Chondrocyte (in vitro differentiated cells): ENCODE results near the gene AFAP1L2. TPM values are rescaled to one million over a fixed set of nuclear protein-coding genes. Genes with fewer than 3 reads are reported as not detected.

ENCODE experiments used
- DNase-seq: peaks from one replicate; pipeline ENCODE4 v3.0.0; 2021; ENCODE audit warnings: mixed read lengths, low spot score
- H3K27ac Mint-ChIP-seq: one replicate; pipeline ENCODE4 v1.8.0; 2021; ENCODE audit warnings: mild to moderate bottlenecking, moderate library complexity, mixed read lengths; ENCODE audit not compliant: unreplicated experiment
- H3K27me3 Mint-ChIP-seq: 2 replicates; pipeline ENCODE4 v1.8.0; 2021; ENCODE audit warnings: low read depth, mixed read lengths
- H3K36me3 Mint-ChIP-seq: 2 replicates; pipeline ENCODE4 v1.8.0; 2021; ENCODE audit warnings: low read depth, mixed read lengths
- H3K4me1 Mint-ChIP-seq: 2 replicates; pipeline ENCODE4 v1.8.0; 2021; ENCODE audit warnings: low read depth, mild to moderate bottlenecking, mixed read lengths
- H3K4me3 Mint-ChIP-seq: one replicate; pipeline ENCODE4 v1.8.0; 2021; ENCODE audit warnings: mild to moderate bottlenecking, moderate library complexity, mixed read lengths; ENCODE audit not compliant: unreplicated experiment
- H3K9me3 Mint-ChIP-seq: 2 replicates; pipeline ENCODE4 v1.8.0; 2021; ENCODE audit warnings: low read depth, mixed read lengths
- CTCF ChIP-seq: fragments of 200-600 bp; sonication (generic); IDR thresholded peaks from 2 replicates; pipeline ENCODE4 v1.5.0; 2021; ENCODE audit warnings: antibody characterized with exemption, mild to moderate bottlenecking, moderate library complexity
- total RNA-seq: library from RNA; stranded (reverse); gene quantifications from 3 replicates; pipeline ENCODE4 v1.2.1, GENCODE V29; 2021

AFAP1L2 gene
- total RNA-seq, 1 donor from 2014 or later = 2.9 TPM

GRCh38 chr10:114283535-114284234 lies 120.6 kb downstream of the AFAP1L2 start:
- no peak for DNase-seq
- H3K27ac Mint-ChIP-seq = no peak overlapping the region
- H3K9me3 Mint-ChIP-seq = no peaks in the 10 kb centered on the region
- no peak overlapping the region for H3K4me3 Mint-ChIP-seq
- H3K4me1 Mint-ChIP-seq = no peaks in the 10 kb centered on the region
- H3K27me3 Mint-ChIP-seq = peaks cover 2% of the 10 kb centered on the region
- H3K36me3 Mint-ChIP-seq = no peaks in the 10 kb centered on the region
- TF ChIP-seq CTCF = no peak

- Mint-ChIP-seq H3K9me3 (no peaks in the 10 kb centered on the region), H3K4me3 (no peak overlapping the region), H3K27ac (no peak overlapping the region), H3K27me3 (peaks cover 7% of the 10 kb centered on the region), H3K36me3 (no peaks in the 10 kb centered on the region), H3K4me1 (no peaks in the 10 kb centered on the region)
- peak; percentile 51 for DNase-seq
- TF ChIP-seq CTCF = no peak
Measured at GRCh38 chr10:114283091-114283490, 121.2 kb downstream of the AFAP1L2 start.

- TF ChIP-seq CTCF = no peak
- Mint-ChIP-seq H3K27me3 (peaks cover 7% of the 10 kb centered on the region), H3K4me3 (no peak overlapping the region), H3K4me1 (no peaks in the 10 kb centered on the region), H3K36me3 (no peaks in the 10 kb centered on the region), H3K27ac (no peak overlapping the region), H3K9me3 (no peaks in the 10 kb centered on the region)
- no peak for DNase-seq
Measured at GRCh38 chr10:114282526-114282925, 121.8 kb downstream of the AFAP1L2 start.

- H3K4me1 Mint-ChIP-seq = no peaks in the 10 kb centered on the region
- H3K27me3 Mint-ChIP-seq = peaks cover 7% of the 10 kb centered on the region
- H3K4me3 Mint-ChIP-seq = no peak overlapping the region
- H3K9me3 Mint-ChIP-seq = no peaks in the 10 kb centered on the region
- H3K36me3 Mint-ChIP-seq = no peaks in the 10 kb centered on the region
- DNase-seq = no peak
- TF ChIP-seq CTCF = no peak
- no peak overlapping the region for H3K27ac Mint-ChIP-seq
Measured at GRCh38 chr10:114281461-114281860, 122.8 kb downstream of the AFAP1L2 start.

GRCh38 chr10:114281006-114281405 lies 123.3 kb downstream of the AFAP1L2 start:
- TF ChIP-seq CTCF = no peak
- no peak overlapping the region for H3K27ac Mint-ChIP-seq
- H3K36me3 Mint-ChIP-seq = no peaks in the 10 kb centered on the region
- peaks cover 7% of the 10 kb centered on the region for H3K27me3 Mint-ChIP-seq
- DNase-seq = no peak
- H3K9me3 Mint-ChIP-seq = no peaks in the 10 kb centered on the region
- no peaks in the 10 kb centered on the region for H3K4me1 Mint-ChIP-seq
- no peak overlapping the region for H3K4me3 Mint-ChIP-seq
